Mammary epithelial cell (primary cell): ENCODE data around the gene CACNA1E.

Experiments used
- CTCF ChIP-seq, 2 donors: IDR thresholded peaks in 1 of 2; conservative IDR thresholded peaks in 1 of 2; 2 replicates each; pipeline ENCODE4 v1.5.1; 2011 to 2012; ENCODE audit warnings: inconsistent platforms in 2 of 2, low read length in 2 of 2, mild to moderate bottlenecking in 2 of 2, control low read depth in 1 of 2, low read depth in 1 of 2; ENCODE audit not compliant: insufficient read depth in 1 of 2; ENCODE audit errors: extremely low read depth in 1 of 2
- EZH2 ChIP-seq: IDR thresholded peaks from 2 replicates; pipeline ENCODE4 v1.6.1; 2012; ENCODE audit warnings: low read length, inconsistent platforms, borderline replicate concordance

- TF ChIP-seq EZH2 (no peak), CTCF (conservative IDR thresholded peaks at IDR 0.05 in 1 of 2, IDR thresholded peaks at IDR 0.05 in 1 of 2; ENCODE audit: extremely low read depth in 1 of 2, insufficient read depth in 1 of 2, low read depth in 1 of 2, low read length in 2 of 2) (no peak)
Observed at GRCh38 chr1:181640956-181641355, 157.6 kb downstream of the CACNA1E start.
